HEK293T (cell line): ENCODE measurements around the gene REELD1.

Experiments
- BHLHE40 ChIP-seq: fragments of 450-650 bp; IDR thresholded peaks from 2 replicates; pipeline ENCODE4 v1.6.1; 2016; ENCODE audit warnings: mild to moderate bottlenecking, moderate library complexity, borderline replicate concordance
- FOXA1 ChIP-seq: fragments of 450-650 bp; IDR thresholded peaks from 2 replicates; pipeline ENCODE4 v1.6.1; 2016; ENCODE audit warnings: mild to moderate bottlenecking
- FOXK2 ChIP-seq: fragments of 450-650 bp; IDR thresholded peaks from 2 replicates; pipeline ENCODE4 v1.6.1; 2016; ENCODE audit warnings: mild to moderate bottlenecking
- FOXM1 ChIP-seq: fragments of 450-650 bp; IDR thresholded peaks from 2 replicates; pipeline ENCODE4 v1.6.1; 2017; ENCODE audit warnings: mild to moderate bottlenecking, borderline replicate concordance
- HDGF ChIP-seq: fragments of 450-650 bp; IDR thresholded peaks from 2 replicates; pipeline ENCODE4 v1.6.1; 2017; ENCODE audit warnings: antibody characterized with exemption, borderline replicate concordance
- L3MBTL2 ChIP-seq: fragments of 450-650 bp; conservative IDR thresholded peaks from 2 replicates; pipeline ENCODE4 v1.6.1; 2016; ENCODE audit warnings: mild to moderate bottlenecking
- LEF1 ChIP-seq: fragments of 450-650 bp; IDR thresholded peaks from 2 replicates; pipeline ENCODE4 v1.6.1; 2017; ENCODE audit warnings: mild to moderate bottlenecking, borderline replicate concordance
- NFRKB ChIP-seq: fragments of 450-650 bp; IDR thresholded peaks from 2 replicates; pipeline ENCODE4 v1.6.1; 2016; ENCODE audit warnings: mild to moderate bottlenecking, moderate library complexity
- SP1 ChIP-seq: fragments of 450-650 bp; IDR thresholded peaks from 2 replicates; pipeline ENCODE4 v1.6.1; 2017
- SUZ12 ChIP-seq: fragments of 450-650 bp; IDR thresholded peaks from 2 replicates; pipeline ENCODE4 v1.6.1; 2016; ENCODE audit warnings: mild to moderate bottlenecking
- TARDBP ChIP-seq: fragments of 450-650 bp; IDR thresholded peaks from 2 replicates; pipeline ENCODE4 v1.6.1; 2016
- ZNF384 ChIP-seq: fragments of 450-650 bp; IDR thresholded peaks from 2 replicates; pipeline ENCODE4 v1.6.1; 2016

GRCh38 chr4:146178126-146178525 lies 36.2 kb upstream of the REELD1 start:
- no peak for TF ChIP-seq LEF1
- TF ChIP-seq BHLHE40: no peak
- TF ChIP-seq NFRKB: no peak
- no peak for TF ChIP-seq FOXK2
- no peak for TF ChIP-seq ZNF384
- no peak for TF ChIP-seq TARDBP
- no peak for TF ChIP-seq SUZ12
- TF ChIP-seq SP1: no peak
- no peak for TF ChIP-seq HDGF
- TF ChIP-seq L3MBTL2: no peak
- TF ChIP-seq FOXA1: no peak
- no peak for TF ChIP-seq FOXM1
